ENCODE results near the gene TGFB1. TPM values are rescaled to one million over a fixed set of nuclear protein-coding genes. Genes with fewer than 3 reads are reported as not detected.

Gene TGFB1
- total and polyA plus RNA-seq, 7 donors = 6.5 to 27.1 (median 17.4) TPM

DNA sequence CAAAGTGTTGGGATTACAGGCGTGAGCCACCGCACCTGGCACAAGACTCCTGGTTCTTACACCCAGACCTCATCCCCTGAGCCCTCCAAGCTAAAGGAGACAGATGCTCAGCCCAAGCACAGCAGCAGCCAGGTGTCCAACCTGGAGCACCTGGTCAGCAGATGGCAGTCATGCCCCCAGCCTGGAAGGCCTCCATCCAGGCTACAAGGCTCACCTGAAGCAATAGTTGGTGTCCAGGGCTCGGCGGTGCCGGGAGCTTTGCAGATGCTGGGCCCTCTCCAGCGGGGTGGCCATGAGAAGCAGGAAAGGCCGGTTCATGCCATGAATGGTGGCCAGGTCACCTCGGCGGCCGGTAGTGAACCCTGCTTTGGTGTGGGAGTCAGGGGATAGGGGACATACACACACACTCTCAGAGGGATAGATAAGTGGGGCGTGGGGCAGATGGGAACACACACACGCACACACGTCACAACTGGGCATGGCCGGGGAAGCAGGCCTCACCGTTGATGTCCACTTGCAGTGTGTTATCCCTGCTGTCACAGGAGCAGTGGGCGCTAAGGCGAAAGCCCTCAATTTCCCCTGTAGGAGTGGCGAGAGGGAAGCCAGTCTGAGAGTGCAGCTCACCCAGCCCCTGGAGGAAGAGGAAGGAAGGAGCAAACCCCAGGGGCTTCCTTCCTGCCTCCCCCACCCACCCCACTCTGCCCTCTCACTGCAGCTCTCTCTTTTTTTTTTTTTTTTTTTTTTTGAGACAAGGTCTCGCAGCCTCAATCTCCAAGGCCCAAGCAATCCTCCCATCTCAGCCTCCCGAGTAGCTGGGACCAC lies 11.8 kb downstream of the TGFB1 start:
- intact Hi-C loops (cut with DNase I) = no loop called here
- WGBS, 2 donors = 65 to 73% methylated on average over 20 of the region's 20 CpGs
- TF ChIP-seq EP300 (IDR thresholded peaks at IDR 0.05) (no peak), POLR2AphosphoS5 (IDR thresholded peaks at IDR 0.05) (no peak), POLR2A (IDR thresholded peaks at IDR 0.05) (no peak)
- TF ChIP-seq, protein P1, sequence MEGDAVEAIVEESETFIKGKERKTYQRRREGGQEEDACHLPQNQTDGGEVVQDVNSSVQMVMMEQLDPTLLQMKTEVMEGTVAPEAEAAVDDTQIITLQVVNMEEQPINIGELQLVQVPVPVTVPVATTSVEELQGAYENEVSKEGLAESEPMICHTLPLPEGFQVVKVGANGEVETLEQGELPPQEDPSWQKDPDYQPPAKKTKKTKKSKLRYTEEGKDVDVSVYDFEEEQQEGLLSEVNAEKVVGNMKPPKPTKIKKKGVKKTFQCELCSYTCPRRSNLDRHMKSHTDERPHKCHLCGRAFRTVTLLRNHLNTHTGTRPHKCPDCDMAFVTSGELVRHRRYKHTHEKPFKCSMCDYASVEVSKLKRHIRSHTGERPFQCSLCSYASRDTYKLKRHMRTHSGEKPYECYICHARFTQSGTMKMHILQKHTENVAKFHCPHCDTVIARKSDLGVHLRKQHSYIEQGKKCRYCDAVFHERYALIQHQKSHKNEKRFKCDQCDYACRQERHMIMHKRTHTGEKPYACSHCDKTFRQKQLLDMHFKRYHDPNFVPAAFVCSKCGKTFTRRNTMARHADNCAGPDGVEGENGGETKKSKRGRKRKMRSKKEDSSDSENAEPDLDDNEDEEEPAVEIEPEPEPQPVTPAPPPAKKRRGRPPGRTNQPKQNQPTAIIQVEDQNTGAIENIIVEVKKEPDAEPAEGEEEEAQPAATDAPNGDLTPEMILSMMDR (IDR thresholded peaks at IDR 0.05) = no peak
- no peaks in the 10 kb centered on the region for H3K9me3 ChIP-seq
- H3K36me3 ChIP-seq = peaks cover 4 to 88% (median 24%) of the 10 kb centered on the region in 4 donors
- no peaks in the 10 kb centered on the region for H3K27me3 ChIP-seq
- no peak overlapping the region for H3K4me3 ChIP-seq
- DNase-seq = no peak
- no peaks in the 10 kb centered on the region for H3K4me1 ChIP-seq
- H3K27ac ChIP-seq = no peak overlapping the region

DNA sequence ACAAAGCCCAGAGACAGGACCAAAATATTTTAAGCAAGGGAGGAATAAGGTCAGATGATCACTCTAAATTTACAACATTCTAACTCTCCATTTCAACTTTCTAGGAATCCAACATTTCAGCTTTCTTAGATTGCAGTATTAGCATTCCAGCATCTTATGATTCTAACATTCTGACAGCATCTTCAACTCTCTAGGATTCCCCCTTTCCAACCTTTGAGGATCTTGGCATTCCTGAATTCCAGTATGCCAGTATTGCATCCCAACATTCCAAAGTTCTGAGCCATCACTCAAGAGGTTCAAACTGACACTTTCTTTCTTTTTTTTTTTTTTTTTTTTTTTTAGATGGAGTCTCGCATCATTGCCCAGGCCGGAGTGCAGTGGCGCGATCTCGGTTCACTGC lies 13.8 kb downstream of the TGFB1 start:
- no peak for DNase-seq
- Histone ChIP-seq H3K4me3 (no peak overlapping the region), H3K36me3 (peaks cover 3 to 87% (median 22%) of the 10 kb centered on the region in 4 donors), H3K4me1 (no peaks in the 10 kb centered on the region), H3K27ac (no peak overlapping the region), H3K9me3 (no peaks in the 10 kb centered on the region), H3K27me3 (no peaks in the 10 kb centered on the region)
- WGBS, 2 donors = 93 to 94% methylated on average over 5 of the region's 5 CpGs
- intact Hi-C loops (cut with DNase I) = no loop called here
- no peak for TF ChIP-seq POLR2A (IDR thresholded peaks at IDR 0.05)
- TF ChIP-seq, protein P1 (IDR thresholded peaks at IDR 0.05) = no peak
- TF ChIP-seq EP300 (IDR thresholded peaks at IDR 0.05) = no peak
- TF ChIP-seq POLR2AphosphoS5 (IDR thresholded peaks at IDR 0.05) = no peak

DNA sequence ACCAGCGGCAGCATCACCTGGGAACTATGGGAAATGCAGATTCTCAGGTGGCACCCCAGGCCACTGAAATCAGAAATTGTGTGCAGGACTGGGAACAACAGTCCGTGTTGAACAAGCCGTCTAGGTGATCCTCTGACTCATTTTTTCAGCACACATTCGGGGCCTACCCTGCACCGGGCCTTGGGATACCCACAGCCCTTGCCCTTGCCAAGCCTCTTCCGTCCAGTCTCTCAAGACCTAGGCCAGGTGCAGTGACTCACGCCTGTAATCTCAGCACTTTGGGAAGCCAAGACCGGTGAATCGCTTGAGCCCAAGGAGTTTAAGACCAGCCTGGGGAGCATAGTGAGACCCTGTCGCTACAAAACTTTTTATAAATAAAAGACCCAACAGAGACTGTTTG lies 18.3 kb downstream of the TGFB1 start:
- H3K36me3 ChIP-seq = peaks cover 0 to 72% (median 15%) of the 10 kb centered on the region in 4 donors
- no peak for DNase-seq
- no peak overlapping the region for H3K27ac ChIP-seq
- no peaks in the 10 kb centered on the region for H3K4me1 ChIP-seq
- H3K4me3 ChIP-seq = no peak overlapping the region
- H3K9me3 ChIP-seq = no peaks in the 10 kb centered on the region
- H3K27me3 ChIP-seq = no peaks in the 10 kb centered on the region
- intact Hi-C loops (cut with DNase I) = no loop called here
- WGBS, 2 donors = 93 to 95% methylated on average over 10 of the region's 10 CpGs
- TF ChIP-seq, protein P1 (IDR thresholded peaks at IDR 0.05) = no peak
- TF ChIP-seq POLR2A (IDR thresholded peaks at IDR 0.05) (no peak), POLR2AphosphoS5 (IDR thresholded peaks at IDR 0.05) (no peak)

DNA sequence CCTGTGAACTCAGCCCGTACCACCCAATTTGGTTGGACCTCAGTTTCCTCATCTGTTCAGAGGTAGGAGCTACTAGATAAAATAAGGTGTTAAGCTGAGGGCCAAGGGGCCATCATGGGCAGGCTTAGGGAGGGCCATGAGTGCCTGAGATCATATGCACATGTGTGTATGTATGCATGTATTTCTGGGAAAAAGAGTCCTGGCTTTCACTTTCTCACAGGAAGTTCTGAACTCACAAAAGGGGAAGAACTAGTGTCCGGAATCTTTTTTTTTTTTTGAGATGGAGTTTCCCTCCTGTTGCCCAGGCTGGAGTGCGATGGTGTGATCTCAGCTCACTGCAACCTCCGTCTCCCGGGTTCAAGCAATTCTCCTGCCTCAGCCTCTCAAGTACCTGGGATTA lies 18.9 kb downstream of the TGFB1 start:
- TF ChIP-seq POLR2AphosphoS5 (IDR thresholded peaks at IDR 0.05) = no peak
- no peak for TF ChIP-seq EP300 (IDR thresholded peaks at IDR 0.05)
- TF ChIP-seq, protein P1 (IDR thresholded peaks at IDR 0.05) = no peak
- no peak for TF ChIP-seq POLR2A (IDR thresholded peaks at IDR 0.05)
- Histone ChIP-seq H3K9me3 (no peaks in the 10 kb centered on the region), H3K27me3 (no peaks in the 10 kb centered on the region), H3K36me3 (peaks cover 0 to 73% (median 16%) of the 10 kb centered on the region in 4 donors), H3K4me3 (no peak overlapping the region), H3K27ac (peak overlapping the region in 2 of 4 donors; percentile 4 to 5), H3K4me1 (no peaks in the 10 kb centered on the region)
- 67 to 82% methylated on average over 5 of the region's 5 CpGs for WGBS, 2 donors
- DNase-seq = no peak
- intact Hi-C loops (cut with DNase I) = no loop called here
